H1 (cell line): Measurements from ENCODE around the gene PCDHA10. TPM values are rescaled to one million over a fixed set of nuclear protein-coding genes. Genes with fewer than 3 reads are reported as not detected.

ENCODE experiments used
- CTCF ChIA-PET: fragments of 300-600 bp; sonication (Branson Sonifier 250); formaldehyde crosslinking; loops from one replicate; lab custom pipeline; 2021; ENCODE audit not compliant: partially characterized antibody; lab: Charles Lee
- POLR2A ChIA-PET: fragments of 300-600 bp; sonication (Branson Sonifier 250); formaldehyde crosslinking; loops from one replicate; lab custom pipeline; 2021; ENCODE audit warnings: inconsistent platforms; ENCODE audit not compliant: partially characterized antibody; lab: Charles Lee
- DNase-seq, 2 experiments: peaks; one replicate each; pipeline versions ENCODE4 v3.0.0 to v3.0.0-alpha.2; 2010 to 2022; ENCODE audit warnings: low spot score in 2 of 2, low read depth in 1 of 2, mixed read lengths in 1 of 2
- FAIRE-seq: peaks from 2 replicates; lab custom pipeline; 2011; peaks lifted over from hg19 to GRCh38; lab: Jason Lieb, UNC
- H2AFZ ChIP-seq: 2 replicates; pipeline ENCODE4 v1.8.1; 2012; ENCODE audit warnings: low read length, inconsistent platforms
- H2AK5ac ChIP-seq: 2 replicates; pipeline ENCODE4 v1.6.1; 2013; ENCODE audit warnings: low read depth, low read length
- H2BK120ac ChIP-seq: replicated peaks from 2 replicates; pipeline ENCODE3; 2013; ENCODE audit warnings: low read depth, low read length, inconsistent platforms
- H2BK12ac ChIP-seq: 2 replicates; pipeline ENCODE4 v1.6.1; 2013; ENCODE audit warnings: low read depth, low read length
- H2BK15ac ChIP-seq: 2 replicates; pipeline ENCODE4 v1.6.1; 2013; ENCODE audit warnings: low read length
- H2BK20ac ChIP-seq: 2 replicates; pipeline ENCODE4 v1.6.1; 2013; ENCODE audit warnings: low read length
- H2BK5ac ChIP-seq: 2 replicates; pipeline ENCODE4 v1.6.1; 2013; ENCODE audit warnings: low read depth, low read length
- H3K14ac ChIP-seq: 2 replicates; pipeline ENCODE4 v1.6.1; 2013; ENCODE audit warnings: inconsistent platforms; ENCODE audit not compliant: insufficient read length
- H3K18ac ChIP-seq: 2 replicates; pipeline ENCODE4 v1.6.1; 2013; ENCODE audit warnings: low read length; ENCODE audit errors: extremely low read depth
- H3K23ac ChIP-seq: 2 replicates; pipeline ENCODE4 v1.6.1; 2013; ENCODE audit warnings: inconsistent platforms; ENCODE audit not compliant: insufficient read length
- H3K23me2 ChIP-seq: 2 replicates; pipeline ENCODE4 v1.6.1; 2013; ENCODE audit warnings: low read depth, low read length
- H3K27ac ChIP-seq: 2 replicates; pipeline ENCODE4 v1.6.1; 2011; ENCODE audit warnings: low read depth, low read length, inconsistent platforms
- H3K27me3 ChIP-seq, 4 experiments: replicated peaks in 1 of 4; 1 replicate in 1 of 4; 2 replicates in 3 of 4; pipeline versions ENCODE4 v1.6.1 to v1.8.1; 2011 to 2013; ENCODE audit warnings: low read length in 3 of 4, mild to moderate bottlenecking in 3 of 4, inconsistent platforms in 2 of 4, mixed read lengths in 2 of 4, moderate library complexity in 1 of 4; ENCODE audit not compliant: control insufficient read depth in 3 of 4, insufficient read depth in 3 of 4; ENCODE audit errors: extremely low read depth in 1 of 4
- H3K36me3 ChIP-seq, 4 experiments: 2 replicates each; pipeline versions ENCODE4 v1.6.1 to v1.8.1; 2011 to 2013; ENCODE audit warnings: mild to moderate bottlenecking in 4 of 4, low read length in 3 of 4, moderate library complexity in 2 of 4, control low read depth in 1 of 4, inconsistent platforms in 1 of 4; ENCODE audit not compliant: insufficient read depth in 4 of 4, control insufficient read depth in 2 of 4
- H3K4ac ChIP-seq: replicated peaks from 2 replicates; pipeline ENCODE3; 2013; ENCODE audit warnings: low read length, low read depth, mixed read lengths, inconsistent platforms; ENCODE audit not compliant: insufficient read length
- H3K4me1 ChIP-seq, 4 experiments: replicated peaks in 1 of 4; 1 replicate in 1 of 4; 2 replicates in 3 of 4; pipeline versions ENCODE4 v1.6.1 to v1.8.1; 2011 to 2013; ENCODE audit warnings: low read length in 3 of 4, inconsistent platforms in 2 of 4, mixed read lengths in 1 of 4; ENCODE audit not compliant: insufficient read depth in 4 of 4, control insufficient read depth in 3 of 4
- H3K4me2 ChIP-seq, 2 experiments: 2 replicates each; pipeline versions ENCODE4 v1.6.1 to v1.8.1; 2011 to 2013; ENCODE audit warnings: low read depth in 2 of 2, low read length in 2 of 2, control low read depth in 1 of 2, inconsistent platforms in 1 of 2, mild to moderate bottlenecking in 1 of 2; ENCODE audit not compliant: insufficient read depth in 1 of 2
- H3K4me3 ChIP-seq, 4 experiments: fragments of 200-600, 300-600 bp in 1 of 4; sonication (generic), shearing (Covaris generic), sonication (Bioruptor Twin) in 1 of 4; 2 replicates each; pipeline versions ENCODE4 v1.5.1 to v1.8.1; 2011 to 2016; ENCODE audit warnings: low read length in 4 of 4, low read depth in 3 of 4, control low read depth in 2 of 4, inconsistent platforms in 2 of 4, mild to moderate bottlenecking in 2 of 4, mixed read lengths in 1 of 4, moderate library complexity in 1 of 4; ENCODE audit not compliant: insufficient read depth in 2 of 4; ENCODE audit errors: extremely low read depth in 1 of 4
- H3K56ac ChIP-seq: replicated peaks from 2 replicates; pipeline ENCODE3; 2013; ENCODE audit warnings: low read depth, mild to moderate bottlenecking, mixed read lengths, low read length, inconsistent platforms; ENCODE audit not compliant: insufficient read length
- H3K79me1 ChIP-seq: 2 replicates; pipeline ENCODE4 v1.6.1; 2013; ENCODE audit warnings: low read depth, low read length, control low read depth
- H3K79me2 ChIP-seq, 2 experiments: 2 replicates each; pipeline versions ENCODE4 v1.6.1 to v1.8.1; 2012 to 2013; ENCODE audit warnings: low read length in 2 of 2, mild to moderate bottlenecking in 2 of 2, inconsistent platforms in 1 of 2; ENCODE audit not compliant: insufficient read depth in 2 of 2, control insufficient read depth in 1 of 2
- H3K9ac ChIP-seq, 4 experiments: replicated peaks in 1 of 4; 1 replicate in 1 of 4; 2 replicates in 3 of 4; pipeline versions ENCODE4 v1.6.1 to v1.8.1; 2011 to 2013; ENCODE audit warnings: low read depth in 3 of 4, low read length in 3 of 4, control low read depth in 2 of 4, mild to moderate bottlenecking in 2 of 4, moderate library complexity in 2 of 4, inconsistent platforms in 1 of 4; ENCODE audit errors: extremely low read depth in 1 of 4
- H3K9me3 ChIP-seq, 2 experiments: 2 replicates each; pipeline versions ENCODE4 v1.6.1 to v1.8.1; 2012 to 2013; ENCODE audit warnings: mild to moderate bottlenecking in 2 of 2, moderate library complexity in 2 of 2, control low read depth in 1 of 2, inconsistent platforms in 1 of 2, low read depth in 1 of 2, low read length in 1 of 2, mixed read lengths in 1 of 2; ENCODE audit not compliant: insufficient read depth in 2 of 2
- H4K20me1 ChIP-seq, 2 experiments: replicated peaks in 1 of 2; 2 replicates each; pipeline versions ENCODE3 to v1.8.1; 2011 to 2013; ENCODE audit warnings: inconsistent platforms in 2 of 2, low read length in 2 of 2, mild to moderate bottlenecking in 1 of 2; ENCODE audit not compliant: insufficient read depth in 2 of 2, control insufficient read depth in 1 of 2
- H4K5ac ChIP-seq: 2 replicates; pipeline ENCODE4 v1.6.1; 2013; ENCODE audit warnings: low read length, low read depth, mixed read lengths, inconsistent platforms; ENCODE audit not compliant: insufficient read length
- H4K8ac ChIP-seq: 2 replicates; pipeline ENCODE4 v1.8.0; 2013; ENCODE audit warnings: mild to moderate bottlenecking, moderate library complexity, low read length, inconsistent platforms; ENCODE audit not compliant: insufficient read depth; ENCODE audit errors: extremely low read depth
- H4K91ac ChIP-seq: replicated peaks from 2 replicates; pipeline ENCODE3; 2013; ENCODE audit warnings: low read length, mixed read lengths, inconsistent platforms; ENCODE audit not compliant: insufficient read length
- RNF2 ChIP-seq: fragments of 200-900, 300-1000 bp; sonication (generic); IDR thresholded peaks from 2 replicates; pipeline ENCODE4 v1.7.1; 2016; ENCODE audit warnings: borderline replicate concordance, low read depth, mild to moderate bottlenecking, antibody characterized with exemption, low read length; ENCODE audit not compliant: poor library complexity, severe bottlenecking; ENCODE audit errors: missing control alignments
- WGBS, 2 experiments: shearing (Covaris generic) in 1 of 2; methylation state at CpG; one replicate each; pipeline versions ENCODE4 v1.1.6 to v1.1.7; 2013 to 2015; ENCODE audit warnings: low lambda C conversion rate in 2 of 2, mixed read lengths in 2 of 2, inconsistent platforms in 1 of 2, low coverage in 1 of 2, missing lambda C conversion rate in 1 of 2; ENCODE audit not compliant: insufficient replicate concordance in 2 of 2, insufficient coverage in 1 of 2, insufficient read length in 1 of 2; ENCODE audit errors: extremely low coverage in 1 of 2, missing lambda C conversion rate in 1 of 2; 5-methylcytosine and 5-hydroxymethylcytosine counted together
- polyA plus RNA-seq, 7 experiments: library from polyadenylated mRNA; depleted of rRNA in 3 of 7; stranded (reverse) in 5 of 7; unstranded in 2 of 7; fragments of >200 nt in 5 of 7; fragments of 200-250 nt in 2 of 7; gene quantifications; 1 replicate in 5 of 7; 2 replicates in 1 of 7; 4 replicates in 1 of 7; pipeline versions ENCODE4 v1.2.1 to v1.2.3, GENCODE V29; 2011 to 2013; ENCODE audit warnings: missing spikeins in 2 of 7, mixed read lengths in 2 of 7
- total RNA-seq: library from RNA; stranded (reverse); fragmentation: NEBNext Ultra II Directional; extraction: Animal tissue kit (Norgen Biotek cat#: 25700); gene quantifications from 2 replicates; pipeline ENCODE4 v1.2.1, GENCODE V29; 2021

PCDHA10 gene
- total and polyA plus RNA-seq, 2 of the 8 experiments (the other 6 are each of a cell fraction or from before 2014, with no cell fraction given) = 2.8 to 5.4 TPM

DNA sequence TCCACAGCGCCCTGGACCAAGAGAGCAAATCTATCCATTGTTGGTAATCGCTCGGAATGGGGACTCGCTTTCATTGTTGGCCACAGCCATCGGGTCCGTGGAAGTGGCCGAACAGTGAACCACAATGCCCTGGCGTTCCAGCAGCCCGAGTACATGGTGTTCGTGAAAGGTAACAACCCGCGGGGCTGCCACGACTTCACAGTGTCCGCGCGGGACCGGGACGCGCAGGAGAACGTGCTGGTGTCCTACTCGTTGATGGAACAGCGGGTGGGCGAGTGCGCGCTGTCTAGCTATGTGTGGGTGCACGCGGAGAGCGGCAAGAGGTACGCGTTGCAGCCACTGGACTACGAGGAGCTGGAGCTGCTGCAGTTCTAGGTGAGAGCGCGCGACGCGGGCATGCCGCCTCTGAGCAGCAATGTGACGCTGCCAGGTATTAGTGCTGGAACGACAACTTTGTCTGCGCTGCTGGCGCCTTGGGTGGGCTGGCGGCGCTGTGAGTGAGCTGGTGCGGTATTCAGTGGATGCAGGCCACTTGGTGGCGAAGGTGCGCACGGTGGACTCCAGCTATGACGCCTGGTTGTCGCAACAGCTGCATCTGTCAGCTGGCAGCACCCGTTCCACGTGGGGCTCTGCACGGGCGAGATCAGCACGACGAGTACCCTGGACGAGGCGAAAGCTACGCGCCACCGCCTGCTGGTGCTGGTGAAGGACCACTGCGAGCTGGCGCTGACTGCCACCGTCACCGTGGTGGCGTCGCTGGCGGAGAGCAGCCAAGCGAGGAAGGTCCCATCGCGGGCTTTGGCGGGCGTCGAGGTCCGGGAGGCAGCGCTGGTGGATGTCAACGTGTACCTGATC is 7.0 kb downstream of the PCDHA10 start:
- no peak overlapping the region; the same call in 1 of the 2 replicates for H4K8ac ChIP-seq
- no peak overlapping the region for H3K23ac ChIP-seq
- H2BK5ac ChIP-seq = no peak overlapping the region
- no peak overlapping the region for H2BK15ac ChIP-seq
- WGBS, 2 experiments = 97% methylated on average over 73 of the region's 76 CpGs; no CpG with 5 or more reads in 1 of the 2 experiments
- no peak overlapping the region for H2AK5ac ChIP-seq
- no peak overlapping the region for H2BK12ac ChIP-seq
- H2BK120ac ChIP-seq = no peak overlapping the region
- H3K4me3 ChIP-seq = no peak overlapping the region
- H2BK20ac ChIP-seq = no peak overlapping the region
- peaks cover 0 to 13% (median 3%) of the 10 kb centered on the region in 4 experiments; a peak in 4 of 8 replicates for H3K36me3 ChIP-seq
- H3K23me2 ChIP-seq = no peaks in the 10 kb centered on the region
- H3K79me2 ChIP-seq = no peaks in the 10 kb centered on the region; a peak in 1 of 4 replicates
- ChIA-PET POLR2A (interaction anchor here (1.4 kb wide), 1 partner anchor 188 kb away, joined by 4 read pairs; the partner anchor contains the start of gene PCDHB1), CTCF (interaction anchor here (0.6 to 8.1 kb wide), 15 partner anchors 8 to 448 kb away, joined by 3 to 122 read pairs (median 5); partner anchors contain the start of genes PCDHA12, PCDHA13, PCDHA4 and PCDHA7)
- no peaks in the 10 kb centered on the region for H3K79me1 ChIP-seq
- H3K9ac ChIP-seq = no peak overlapping the region
- no peaks in the 10 kb centered on the region for H3K27me3 ChIP-seq
- no peaks in the 10 kb centered on the region for H4K20me1 ChIP-seq
- H4K5ac ChIP-seq = no peak overlapping the region
- H3K27ac ChIP-seq = no peak overlapping the region
- no peak overlapping the region for H3K4me2 ChIP-seq
- no peaks in the 10 kb centered on the region for H3K4me1 ChIP-seq
- no peak overlapping the region for H3K4ac ChIP-seq
- H3K18ac ChIP-seq = no peak overlapping the region
- H4K91ac ChIP-seq = no peak overlapping the region
- no peak for TF ChIP-seq RNF2
- FAIRE-seq (no peak), DNase-seq (no peak)
- H2AFZ ChIP-seq = no peak overlapping the region
- no peak overlapping the region for H3K56ac ChIP-seq
- H3K9me3 ChIP-seq = peaks cover 11 to 20% of the 10 kb centered on the region in 2 experiments; a peak in 3 of 4 replicates
- no peak overlapping the region for H3K14ac ChIP-seq
